Smooth muscle cell (in vitro differentiated cells): ENCODE results near the gene NKD2. TPM values are rescaled to one million over a fixed set of nuclear protein-coding genes. Genes with fewer than 3 reads are reported as not detected.

Experiments
- DNase-seq: peaks from one replicate; lab custom pipeline; 2025; ENCODE audit not compliant: unreplicated experiment; lab: John Stamatoyannopoulos, UW
- H2AFZ ChIP-seq: fragments of 200-600 bp; sonication (generic); 2 replicates; pipeline ENCODE4 v1.6.0; 2016; ENCODE audit warnings: antibody characterized with exemption, low read depth, mild to moderate bottlenecking
- H3F3A ChIP-seq: fragments of 200-600 bp; sonication (generic); 2 replicates; pipeline ENCODE4 v1.6.0; 2017; ENCODE audit warnings: antibody characterized with exemption, low read depth
- H3K27ac ChIP-seq: fragments of 200-600 bp; sonication (generic); 2 replicates; pipeline ENCODE4 v1.5.1; 2016; ENCODE audit warnings: low read depth, mild to moderate bottlenecking
- H3K27me3 ChIP-seq: fragments of 200-600 bp; sonication (generic); 2 replicates; pipeline ENCODE4 v1.6.1; 2016; ENCODE audit warnings: low read depth, mild to moderate bottlenecking
- H3K36me3 ChIP-seq: fragments of 200-600 bp; sonication (generic); 2 replicates; pipeline ENCODE4 v1.5.1; 2016; ENCODE audit warnings: low read depth
- H3K4me1 ChIP-seq: fragments of 200-600 bp; sonication (generic); 2 replicates; pipeline ENCODE4 v1.5.1; 2016; ENCODE audit warnings: low read depth
- H3K4me2 ChIP-seq: fragments of 200-600 bp; sonication (generic); 2 replicates; pipeline ENCODE4 v1.6.0; 2016; ENCODE audit warnings: mild to moderate bottlenecking
- H3K4me3 ChIP-seq: fragments of 200-600 bp; sonication (generic); 2 replicates; pipeline ENCODE4 v1.5.1; 2016; ENCODE audit warnings: mild to moderate bottlenecking
- H3K79me2 ChIP-seq: fragments of 200-600 bp; sonication (generic); 2 replicates; pipeline ENCODE4 v1.6.0; 2016; ENCODE audit warnings: low read depth, mild to moderate bottlenecking
- H3K9ac ChIP-seq: fragments of 200-600 bp; sonication (generic); 2 replicates; pipeline ENCODE4 v1.6.0; 2016; ENCODE audit warnings: low read depth
- H3K9me3 ChIP-seq: fragments of 200-600 bp; sonication (generic); replicated peaks from 2 replicates; pipeline ENCODE4 v1.5.1; 2016; ENCODE audit warnings: low read depth
- H4K20me1 ChIP-seq: fragments of 200-600 bp; sonication (generic); 2 replicates; pipeline ENCODE4 v1.6.0; 2016; ENCODE audit warnings: low read depth
- CTCF ChIP-seq: fragments of 200-600 bp; sonication (generic); IDR thresholded peaks from 2 replicates; pipeline ENCODE4 v1.5.1; 2017; ENCODE audit warnings: borderline replicate concordance, mild to moderate bottlenecking, antibody characterized with exemption; ENCODE audit not compliant: insufficient read depth, poor library complexity, severe bottlenecking
- WGBS: methylation state at CpG from one replicate; pipeline ENCODE4 v1.1.7; 2016; ENCODE audit warnings: low lambda C conversion rate; 5-methylcytosine and 5-hydroxymethylcytosine counted together
- polyA plus RNA-seq: library from polyadenylated mRNA; unstranded; fragments of >200 nt; fragmentation: Nextera tagmentation; extraction: Ambion mirVana; gene quantifications from 2 replicates; pipeline ENCODE4 v1.2.1, GENCODE V29; 2016
- total RNA-seq: library from RNA; depleted of rRNA; stranded (reverse); fragments of >200 nt; gene quantifications from 2 replicates; pipeline ENCODE4 v1.2.3, GENCODE V29; 2014

NKD2 gene
- total and polyA plus RNA-seq, 2 experiments from 2014 or later: 32.5 to 122 TPM

- 93% methylated on average over 16 of the region's 16 CpGs for WGBS
- Histone ChIP-seq H3K27me3 (no peaks in the 10 kb centered on the region), H4K20me1 (no peaks in the 10 kb centered on the region), H3K4me3 (no peak overlapping the region), H3K36me3 (no peaks in the 10 kb centered on the region), H3K9ac (no peak overlapping the region), H3K9me3 (no peaks in the 10 kb centered on the region), H2AFZ (no peak overlapping the region), H3K4me2 (no peak overlapping the region), H3K27ac (no peak overlapping the region), H3K79me2 (no peaks in the 10 kb centered on the region), H3F3A (no peaks in the 10 kb centered on the region), H3K4me1 (no peaks in the 10 kb centered on the region)
- DNase-seq: no peak
- no peak for TF ChIP-seq CTCF
Measured at GRCh38 chr5:1065891-1066650, 57.5 kb downstream of the NKD2 start.

- no peak overlapping the region for H3K4me2 ChIP-seq
- no peak overlapping the region for H3K27ac ChIP-seq
- no peaks in the 10 kb centered on the region for H3K79me2 ChIP-seq
- H3K4me3 ChIP-seq: no peak overlapping the region
- no peaks in the 10 kb centered on the region for H3K27me3 ChIP-seq
- H2AFZ ChIP-seq: no peak overlapping the region
- TF ChIP-seq CTCF: no peak
- no peaks in the 10 kb centered on the region for H3K36me3 ChIP-seq
- 97% methylated on average over 7 of the region's 12 CpGs for WGBS
- no peaks in the 10 kb centered on the region for H3F3A ChIP-seq
- DNase-seq: no peak
- no peaks in the 10 kb centered on the region for H3K4me1 ChIP-seq
- H3K9ac ChIP-seq: no peak overlapping the region
- no peaks in the 10 kb centered on the region for H4K20me1 ChIP-seq
- H3K9me3 ChIP-seq: no peaks in the 10 kb centered on the region
Measured at GRCh38 chr5:1066676-1067075, 58.1 kb downstream of the NKD2 start.

GRCh38 chr5:1067141-1068121, 58.8 kb downstream of the NKD2 start:
- Histone ChIP-seq H3K4me3 (no peak overlapping the region), H3K9ac (no peak overlapping the region), H3K36me3 (no peaks in the 10 kb centered on the region), H3F3A (no peaks in the 10 kb centered on the region), H3K79me2 (no peaks in the 10 kb centered on the region), H3K27ac (no peak overlapping the region), H3K4me2 (no peak overlapping the region), H4K20me1 (no peaks in the 10 kb centered on the region), H3K4me1 (no peaks in the 10 kb centered on the region), H3K27me3 (no peaks in the 10 kb centered on the region), H2AFZ (no peak overlapping the region), H3K9me3 (no peaks in the 10 kb centered on the region)
- 94% methylated on average over 45 of the region's 45 CpGs for WGBS
- no peak for DNase-seq
- TF ChIP-seq CTCF: no peak
